Activated CD8-positive, alpha-beta memory T cell treated with anti-CD3 and anti-CD28 coated beads for 4 hours (primary cell): ENCODE results near the gene CDK1.

Experiments used
- DNase-seq, 2 donors: peaks; one replicate each; pipeline ENCODE4 v3.0.0-alpha.2; 2020; ENCODE audit warnings: low read depth in 2 of 2

The CDK1 gene

DNA sequence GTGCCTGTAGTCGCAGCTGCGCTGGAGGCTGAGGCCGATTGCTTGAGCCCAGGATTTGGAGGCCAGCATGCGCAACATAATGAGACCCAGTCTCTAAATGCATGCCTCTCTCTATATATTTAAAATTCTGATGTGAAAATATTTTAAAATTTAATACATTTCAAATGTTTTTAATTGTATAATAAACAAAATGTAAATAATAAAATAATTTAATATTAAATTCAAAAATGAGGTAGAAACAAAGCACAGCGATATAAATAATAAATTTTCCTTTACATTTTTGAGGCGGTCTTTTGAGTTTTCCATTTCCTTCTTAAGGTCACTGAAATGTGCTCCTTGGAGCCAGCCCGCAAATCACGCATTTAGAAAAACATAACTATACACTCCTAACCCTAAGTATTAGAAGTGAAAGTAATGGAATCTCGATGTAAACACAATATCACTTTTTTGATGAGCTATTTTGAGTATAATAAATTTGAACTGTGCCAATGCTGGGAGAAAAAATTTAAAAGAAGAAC lies 523 bp upstream of the CDK1 start:
- DNase-seq: no peak

DNA sequence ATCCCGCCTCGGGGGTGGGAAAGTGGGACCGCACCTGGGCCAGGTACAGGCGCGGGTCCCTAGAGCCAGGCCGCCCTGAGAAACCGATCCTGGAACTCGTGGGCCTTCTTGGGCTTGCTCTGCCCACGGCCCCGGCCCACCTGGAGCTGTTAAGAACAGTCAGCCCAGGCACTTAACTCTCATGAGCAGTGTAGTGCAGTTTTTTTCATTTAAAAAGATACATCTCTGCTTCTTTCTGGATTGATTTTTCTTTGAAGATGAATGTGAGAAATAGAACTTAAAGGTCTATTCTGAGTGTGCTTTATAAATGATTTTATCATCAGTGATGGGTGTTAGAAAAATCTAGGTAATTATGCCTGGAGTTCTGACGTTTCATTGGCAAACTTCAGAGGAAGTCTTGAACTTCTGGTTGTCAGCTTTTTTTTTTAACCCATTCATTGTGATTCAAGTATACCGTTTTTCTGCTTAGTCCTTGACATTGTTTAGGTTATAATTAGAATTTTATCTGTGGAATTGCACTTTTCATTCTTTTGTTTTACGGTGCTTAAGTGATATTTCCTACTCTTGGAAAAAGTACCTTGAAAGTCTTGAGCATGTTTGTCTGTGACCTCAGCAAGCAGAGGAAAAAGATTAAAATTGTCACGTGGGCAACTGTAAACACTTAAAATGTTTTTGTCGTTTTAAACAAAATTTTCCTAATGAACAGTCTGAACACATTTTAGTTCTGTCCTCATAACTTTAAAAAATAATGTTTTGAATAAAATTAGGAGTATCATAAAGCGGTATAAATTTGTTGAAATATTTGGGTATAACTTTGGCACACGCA lies 906 bp downstream of the CDK1 start:
- no peak for DNase-seq

DNA sequence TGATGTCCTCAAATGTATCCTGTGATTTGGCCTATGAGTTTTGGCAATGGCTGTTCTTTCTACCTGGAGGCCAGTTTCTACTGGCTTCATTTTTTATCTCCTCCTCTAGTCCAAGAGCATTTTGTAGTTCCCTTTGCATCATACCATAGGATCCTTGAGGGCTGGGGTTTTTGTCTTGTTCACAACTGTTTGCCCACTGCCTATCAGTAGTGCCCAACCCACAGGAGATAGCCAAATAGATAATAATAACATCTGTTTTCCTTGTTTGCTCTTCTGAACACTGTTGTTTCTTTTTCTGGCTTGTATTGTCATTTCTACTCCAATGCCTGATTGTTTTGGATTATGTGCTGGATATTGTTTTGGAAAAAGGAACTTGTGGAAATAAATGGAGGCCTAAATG lies 3.4 kb downstream of the CDK1 start:
- no peak for DNase-seq

DNA sequence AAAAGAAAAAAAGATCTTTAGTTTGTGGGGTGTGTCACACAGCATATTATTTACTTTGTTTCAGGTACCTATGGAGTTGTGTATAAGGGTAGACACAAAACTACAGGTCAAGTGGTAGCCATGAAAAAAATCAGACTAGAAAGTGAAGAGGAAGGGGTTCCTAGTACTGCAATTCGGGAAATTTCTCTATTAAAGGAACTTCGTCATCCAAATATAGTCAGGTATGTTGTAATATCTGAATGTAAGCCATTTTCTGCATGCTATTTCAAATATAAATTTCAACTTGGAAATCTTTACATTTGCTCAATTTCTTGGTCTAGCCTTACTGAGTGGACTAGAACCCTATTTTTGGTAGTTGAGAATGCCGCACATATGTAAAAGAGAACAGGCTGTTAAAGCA lies 6.4 kb downstream of the CDK1 start:
- DNase-seq: no peak

DNA sequence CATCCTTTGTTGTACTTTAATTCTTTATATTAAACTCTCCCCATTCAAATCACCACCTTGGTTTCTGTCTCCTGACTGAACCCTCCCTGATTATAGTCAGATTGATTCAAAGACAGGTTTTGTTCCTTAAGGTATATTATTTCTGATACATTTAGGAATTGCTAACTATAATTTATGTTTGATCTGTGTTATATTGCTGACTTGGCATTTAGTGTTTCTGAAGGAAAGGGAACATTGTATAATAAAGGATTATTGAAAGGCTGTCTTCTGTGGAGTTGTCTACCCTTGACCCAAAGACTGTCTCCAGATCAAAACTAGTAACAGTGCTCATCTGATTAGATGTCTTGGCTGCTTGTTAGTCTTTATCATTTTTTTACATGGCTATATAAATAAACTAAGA lies 10.3 kb downstream of the CDK1 start:
- DNase-seq: no peak

DNA sequence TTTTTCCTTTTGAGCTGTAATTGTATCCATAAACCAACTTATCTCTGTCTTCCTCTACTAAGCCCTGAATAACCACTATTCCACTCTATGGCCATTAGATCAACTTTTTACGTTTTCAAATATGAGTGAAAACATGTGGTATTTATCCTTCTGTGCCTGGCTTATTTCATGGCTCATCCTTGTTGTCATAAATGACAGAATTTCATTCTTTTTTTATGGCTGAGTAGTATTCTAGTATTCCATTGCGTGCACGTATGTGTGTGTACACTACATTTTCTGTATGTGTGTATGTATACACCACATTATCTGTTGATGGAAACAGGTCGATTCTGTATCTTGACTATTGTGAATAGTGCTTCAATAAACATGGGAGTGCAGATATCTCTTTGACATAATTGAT lies 11.1 kb downstream of the CDK1 start:
- no peak for DNase-seq

DNA sequence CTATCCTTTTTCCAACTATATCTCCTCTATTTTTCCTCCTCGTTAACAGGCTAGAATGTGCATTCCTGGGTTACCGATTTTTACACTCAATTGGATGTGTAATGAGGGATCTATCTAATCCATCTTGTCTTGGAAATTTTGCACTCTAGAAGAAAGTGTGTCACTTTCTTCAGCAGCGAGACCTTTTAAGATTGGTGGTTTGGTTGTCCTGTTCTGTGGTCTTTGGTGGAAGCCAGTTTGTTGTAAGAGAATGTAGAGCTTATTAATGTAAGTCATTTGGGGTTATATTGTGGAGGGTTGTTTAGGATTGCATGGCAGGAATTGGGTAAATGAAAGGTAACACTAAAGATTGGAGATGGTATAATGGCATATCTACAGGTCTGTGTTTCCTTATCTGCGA lies 16.7 kb downstream of the CDK1 start:
- no peak for DNase-seq

DNA sequence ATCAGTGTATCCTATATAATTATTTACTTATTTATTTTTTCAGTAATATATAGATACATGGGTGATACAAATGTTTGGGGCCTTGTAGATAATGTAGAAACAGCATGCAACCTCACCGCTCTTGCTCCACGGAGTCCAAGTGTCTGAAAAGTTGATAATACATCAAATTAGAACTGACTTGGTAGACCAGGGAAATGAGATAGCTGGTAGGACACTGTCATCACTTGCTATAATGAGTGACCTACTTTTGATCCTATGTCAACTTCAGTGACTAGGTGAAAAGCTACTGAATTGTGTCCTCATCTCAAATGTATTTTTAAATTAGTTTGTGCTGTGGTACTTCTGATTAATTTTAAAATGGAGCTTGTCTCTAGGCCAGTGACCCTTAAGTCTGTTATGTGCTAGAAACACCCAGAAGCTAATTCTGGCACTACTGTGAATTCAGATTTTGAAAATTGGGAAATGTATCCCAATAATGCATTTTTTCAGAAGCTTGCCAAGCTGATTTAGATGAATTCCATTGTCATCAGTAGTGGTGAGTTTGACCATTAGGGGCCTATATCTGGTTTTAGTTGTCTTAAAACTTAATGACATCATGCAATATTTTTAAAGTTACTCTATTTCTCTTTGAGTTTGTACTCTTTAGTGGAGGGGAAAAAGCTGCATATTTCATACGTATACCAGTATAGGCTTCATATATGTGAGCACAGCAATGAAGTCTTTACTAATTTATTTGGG lies 17.4 kb downstream of the CDK1 start:
- no peak for DNase-seq

DNA sequence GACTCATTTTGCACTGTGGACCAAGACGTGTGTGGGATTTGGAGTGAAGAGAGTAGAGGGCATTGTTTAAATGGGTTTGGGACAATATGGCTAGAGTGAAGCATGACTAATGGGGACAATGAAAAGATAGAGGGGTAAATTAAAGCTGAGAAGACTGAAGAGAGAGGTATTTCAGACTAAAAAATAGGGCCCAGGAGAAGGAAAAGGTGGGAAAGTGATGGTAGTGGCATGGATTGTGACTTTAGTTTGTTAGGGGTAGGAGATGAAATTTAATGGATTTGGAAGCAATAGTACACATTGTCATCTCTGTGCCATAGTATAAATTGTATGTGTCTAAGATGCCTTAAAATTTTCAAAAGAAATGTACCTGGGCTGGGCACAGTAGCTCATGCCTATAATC lies 18.2 kb downstream of the CDK1 start:
- DNase-seq: no peak

DNA sequence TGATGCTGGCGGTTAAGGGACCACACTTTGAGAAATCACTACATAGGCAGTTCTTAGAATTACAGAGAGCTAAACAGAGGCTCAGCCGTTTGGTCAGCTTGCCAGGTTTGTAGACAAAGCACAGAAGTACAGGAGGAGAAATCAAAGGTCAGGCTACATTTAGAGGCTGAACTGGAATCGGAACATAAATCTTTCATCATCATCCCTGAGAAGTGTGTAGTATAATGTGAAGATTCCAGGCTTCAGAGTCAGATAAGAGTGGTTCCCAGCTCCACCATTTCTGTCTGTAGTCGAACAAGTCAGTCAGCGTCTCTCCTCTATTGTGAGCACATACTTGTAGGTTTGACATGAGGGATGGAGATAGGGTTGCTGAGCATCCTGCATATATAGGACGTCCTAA lies 18.9 kb downstream of the CDK1 start:
- DNase-seq: no peak

DNA sequence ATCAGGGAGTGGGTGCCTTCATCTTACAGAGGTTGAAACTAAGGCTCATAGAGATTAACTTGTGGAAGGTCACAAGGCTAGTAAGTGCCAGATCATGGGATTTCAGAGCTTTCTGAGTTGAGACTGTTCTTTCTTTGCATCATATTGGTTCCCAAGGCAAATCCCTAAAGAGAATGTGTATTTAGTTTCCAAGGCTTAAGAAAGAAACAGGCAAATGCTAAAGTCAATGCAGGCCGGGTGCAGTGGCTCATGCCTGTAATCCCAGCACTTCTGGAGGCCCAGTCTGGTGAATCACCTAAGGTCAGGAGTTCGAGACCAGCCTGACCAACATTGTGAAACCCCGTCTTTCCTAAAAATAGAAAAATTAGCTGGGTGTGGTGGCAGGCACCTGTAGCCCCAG lies 19.8 kb downstream of the CDK1 start:
- DNase-seq: no peak

DNA sequence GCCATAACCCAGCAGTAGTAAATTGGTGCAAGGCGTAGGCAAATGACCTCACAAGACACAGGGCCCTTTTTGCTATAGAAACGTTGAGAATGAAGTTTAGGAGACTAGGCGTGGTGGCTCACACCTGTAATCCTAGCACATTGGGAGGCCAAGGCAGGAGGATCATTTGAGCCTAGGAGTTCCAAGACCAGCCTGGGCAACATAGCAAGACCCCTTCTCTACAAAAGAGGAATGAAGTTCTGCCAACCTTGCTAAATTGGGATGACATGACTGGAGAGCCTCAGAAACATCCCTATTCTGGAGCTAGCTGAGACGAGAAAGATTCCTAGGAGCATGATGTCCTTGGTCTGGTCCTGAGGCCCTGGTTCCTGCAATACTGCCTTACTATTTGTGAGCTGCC lies 20.6 kb downstream of the CDK1 start:
- DNase-seq: no peak

DNA sequence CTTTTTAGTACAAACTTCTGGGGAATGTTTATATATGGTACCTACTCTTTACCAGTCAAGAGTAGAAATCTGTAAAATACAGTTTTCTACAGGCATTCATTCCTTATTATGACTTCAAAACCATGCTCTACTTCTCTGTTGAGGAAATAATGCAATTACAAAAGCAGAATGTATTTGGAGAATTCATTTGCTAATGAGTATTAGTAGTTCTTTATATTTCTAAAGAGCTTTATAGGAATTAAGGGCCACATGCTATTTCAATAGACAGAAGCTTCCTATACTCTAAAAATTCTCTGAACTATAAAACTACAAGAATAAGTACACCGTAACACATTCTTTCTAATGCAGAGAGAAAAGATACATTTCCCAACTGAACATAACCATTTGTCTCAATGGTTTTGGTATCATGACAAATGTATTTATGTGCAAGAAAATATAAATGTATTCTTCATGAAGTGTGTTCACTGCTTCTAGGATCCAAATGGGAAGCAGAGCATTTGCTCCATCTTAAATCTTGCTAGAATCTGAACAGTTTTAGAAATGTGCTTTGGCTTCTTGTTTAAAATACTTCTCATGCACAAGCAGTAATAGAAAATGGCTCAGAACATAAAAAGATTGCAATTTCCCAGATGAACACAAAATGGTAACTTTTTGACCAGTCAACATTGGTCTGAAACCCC lies 21.8 kb downstream of the CDK1 start:
- no peak for DNase-seq

DNA sequence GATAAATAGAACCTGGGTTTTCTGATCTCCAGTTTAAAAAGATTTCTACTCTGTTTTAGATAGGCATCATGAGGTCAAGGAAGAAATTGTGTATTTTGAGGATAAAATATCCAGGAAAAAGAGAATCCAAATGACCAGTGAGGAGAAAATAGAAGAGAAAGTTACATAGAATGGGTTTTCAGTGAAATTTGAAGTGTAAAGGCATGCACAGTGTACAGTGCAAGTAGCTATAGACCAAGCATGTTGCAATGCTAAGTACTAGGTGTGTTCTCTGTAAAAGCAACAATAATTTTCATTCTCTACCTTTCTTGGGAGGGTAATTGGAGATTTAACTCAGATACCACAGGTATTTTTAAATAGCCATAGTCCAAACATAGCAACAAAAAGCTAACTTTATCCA lies 22.6 kb downstream of the CDK1 start:
- no peak for DNase-seq

DNA sequence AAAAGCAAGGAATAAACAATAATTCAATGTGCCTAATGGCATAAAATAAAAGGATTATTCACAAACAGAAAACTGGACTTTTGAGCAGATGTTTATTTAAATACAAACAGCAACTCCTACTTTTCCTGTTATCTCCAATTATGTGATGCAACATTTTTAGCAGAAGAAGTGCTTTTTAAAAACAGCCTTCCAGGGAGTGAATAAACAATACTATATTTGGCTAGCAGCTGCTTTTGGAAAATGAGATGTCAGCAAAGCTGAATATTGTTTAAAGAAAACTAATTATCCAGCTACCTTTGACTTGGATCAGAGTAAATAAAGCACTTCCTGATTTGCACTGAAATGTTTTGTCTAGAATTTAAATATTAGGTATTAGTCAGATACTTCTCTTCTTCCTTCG lies 23.2 kb downstream of the CDK1 start:
- no peak for DNase-seq

DNA sequence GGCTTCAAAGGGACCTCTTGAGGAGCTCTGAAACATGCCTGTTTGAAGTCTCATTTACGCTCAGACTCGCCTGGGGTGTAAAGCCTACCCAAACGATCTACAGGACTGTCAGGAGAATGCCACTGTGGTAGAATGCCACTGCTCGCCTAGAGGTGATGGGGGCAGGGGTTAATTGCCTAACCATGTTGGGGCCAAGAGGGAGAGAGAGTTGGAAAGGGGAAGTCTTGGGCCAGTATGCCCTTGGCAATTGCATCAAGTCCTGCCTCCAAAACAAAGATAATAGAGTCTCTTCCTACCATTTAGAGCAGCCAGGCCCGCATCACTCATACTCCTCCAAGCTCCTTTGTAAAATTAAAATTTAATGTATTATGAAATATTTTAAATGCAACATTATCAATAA lies 25.2 kb downstream of the CDK1 start:
- no peak for DNase-seq

DNA sequence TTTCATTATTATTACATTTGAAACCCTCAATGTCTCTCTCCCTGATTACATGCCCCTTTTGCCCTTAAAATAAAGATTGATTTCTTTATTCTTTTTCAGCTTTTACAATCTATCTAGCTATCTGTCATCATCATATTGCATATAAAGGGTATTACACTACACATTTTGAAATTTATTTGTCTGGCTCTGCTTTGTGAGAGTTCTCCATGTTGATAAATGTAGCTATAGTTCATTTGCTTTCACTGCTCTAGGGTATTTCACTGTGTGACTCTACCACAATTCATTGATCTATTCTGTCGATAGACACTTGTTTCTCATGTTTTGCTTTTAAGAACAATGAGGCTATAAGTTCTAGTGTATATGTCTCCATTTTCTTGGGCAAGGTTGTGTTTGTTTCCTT lies 25.6 kb downstream of the CDK1 start:
- DNase-seq: no peak

DNA sequence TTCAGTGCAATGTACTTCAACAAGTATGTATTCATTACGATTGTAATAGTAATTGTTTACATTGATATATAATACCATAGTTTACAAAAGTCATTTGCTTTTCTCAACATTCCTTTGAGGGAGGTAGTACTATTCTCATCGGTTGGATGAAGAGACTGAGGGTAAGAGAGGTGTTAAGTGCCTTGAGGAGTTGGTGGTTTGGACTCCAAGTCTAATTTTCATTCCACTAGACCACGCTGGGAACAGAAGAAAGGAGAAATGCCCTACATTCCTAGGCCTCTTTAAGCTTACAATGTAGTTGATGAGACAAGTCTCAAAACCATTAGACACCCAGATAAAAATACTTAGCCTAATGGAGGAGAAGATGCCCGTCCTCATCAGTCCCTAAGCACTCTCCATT lies 28.6 kb downstream of the CDK1 start:
- no peak for DNase-seq

DNA sequence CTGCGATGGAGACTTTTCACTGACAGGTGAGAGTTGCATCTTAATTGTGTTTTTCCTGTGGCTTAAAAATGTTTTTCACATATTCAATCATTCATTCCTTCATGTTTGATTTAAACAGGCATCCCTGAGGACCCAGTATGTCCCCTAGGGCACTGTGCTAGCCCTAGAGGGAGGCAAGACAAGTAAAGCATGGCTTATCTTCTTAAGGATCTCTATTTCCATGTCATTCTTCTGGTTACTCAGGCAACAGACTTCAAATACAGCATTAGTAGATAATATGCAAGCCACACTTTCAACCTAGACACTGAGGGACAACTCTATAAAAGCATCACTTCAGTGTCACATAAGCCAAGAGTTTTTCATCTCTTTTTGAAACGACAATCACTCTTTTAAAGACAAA lies 29.2 kb downstream of the CDK1 start:
- no peak for DNase-seq

DNA sequence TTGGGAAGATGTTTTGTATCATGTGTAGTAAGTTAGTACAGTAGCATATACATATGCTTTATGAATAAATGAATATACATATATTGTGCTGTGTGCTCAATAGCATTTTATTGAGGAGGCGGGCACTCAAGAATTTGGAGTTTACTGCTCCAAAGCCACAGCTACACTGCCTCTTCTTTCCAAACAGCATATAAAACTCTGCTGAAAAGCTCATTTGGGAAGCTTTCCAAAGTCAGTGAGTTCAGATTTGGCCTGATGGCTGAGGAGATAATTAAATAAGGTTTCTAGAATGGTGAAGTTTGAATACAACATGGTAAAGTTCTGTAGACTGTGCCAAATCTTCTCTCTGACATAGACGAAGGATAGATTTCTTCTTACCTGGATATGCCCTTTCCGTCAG lies 29.8 kb downstream of the CDK1 start:
- DNase-seq: no peak

DNA sequence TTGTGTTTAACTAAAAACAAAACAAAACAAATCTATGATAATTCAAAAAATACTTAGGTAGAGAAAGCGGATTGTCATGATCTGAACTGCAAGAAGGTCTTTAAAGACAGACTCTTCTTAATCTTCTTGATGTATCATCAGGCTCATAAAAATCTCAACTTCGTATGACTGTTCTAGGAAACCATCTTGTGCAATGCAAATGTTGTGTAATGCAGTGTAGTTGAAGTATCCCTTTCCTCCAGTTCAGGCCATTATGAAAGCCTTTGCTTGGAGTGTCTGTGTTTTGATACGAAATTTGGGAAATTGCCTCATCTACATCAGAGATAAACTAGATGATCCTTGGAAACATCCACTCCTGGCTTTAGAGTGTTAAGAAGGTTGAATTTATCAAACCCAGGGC lies 30.9 kb downstream of the CDK1 start:
- no peak for DNase-seq

DNA sequence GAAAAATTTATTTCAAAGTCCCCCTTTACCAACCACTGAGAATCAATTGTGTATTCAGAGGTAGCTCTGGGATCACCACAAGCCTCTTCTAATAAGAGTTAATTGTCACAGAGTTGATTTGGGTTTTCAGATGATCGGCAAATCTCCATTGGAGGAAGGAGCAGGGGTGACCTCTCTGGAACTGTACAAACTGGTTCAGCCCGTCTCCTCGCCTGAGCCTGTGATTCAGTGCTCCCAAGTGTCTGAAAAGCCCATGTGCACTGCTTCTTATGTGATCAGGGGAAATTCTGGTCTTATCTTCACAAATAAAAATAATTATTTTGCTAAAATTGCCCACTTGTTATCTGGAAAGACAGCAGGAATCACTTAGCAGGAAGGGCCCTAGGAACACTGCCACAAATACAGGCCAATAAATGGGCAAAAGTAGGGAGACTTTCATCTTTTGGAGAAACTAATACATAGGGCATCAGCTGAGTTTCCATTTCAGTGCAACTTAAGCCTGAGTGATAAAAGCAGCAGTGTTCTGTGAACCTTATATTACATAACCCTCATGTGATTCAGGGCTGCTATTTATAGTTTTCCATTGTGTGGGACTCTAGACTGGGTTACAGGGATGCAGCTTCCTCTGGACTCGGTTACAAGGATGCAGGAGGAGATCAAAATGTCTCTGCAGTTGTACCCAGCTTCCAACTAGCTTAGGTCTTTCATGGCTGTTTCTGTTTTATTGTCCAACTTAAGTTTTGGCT lies 32.3 kb downstream of the CDK1 start:
- no peak for DNase-seq
